GM18870 (cell line): Measurements from ENCODE around the gene BMS1.
"Not testable (repeated sequence)": the region's sequence is repeated elsewhere in the genome, so short reads cannot be mapped to it uniquely, and the experiment has no call there.

ENCODE experiments used
- ATAC-seq: cut with Tn5 transposase; IDR thresholded peaks from one replicate; pipeline ENCODE4 v1.9.1; 2021; ENCODE audit warnings: moderate library complexity; ENCODE audit not compliant: unreplicated experiment

Gene BMS1

GRCh38 chr10:42782446-42783180 lies at the start of gene BMS1:
Gene BMS1, plus strand, starts transcription at chr10:42782795. Its CDS starts 1,600 bp downstream, at chr10:42784395.
- ATAC-seq: peak; percentile 96

GRCh38 chr10:42734536-42734935 lies 48.1 kb upstream of the BMS1 start:
- ATAC-seq: no peak

GRCh38 chr10:42738679-42739078 lies 43.9 kb upstream of the BMS1 start:
- ATAC-seq: no peak

GRCh38 chr10:42741536-42741935 lies 41.1 kb upstream of the BMS1 start:
- ATAC-seq: not testable (repeated sequence)

- ATAC-seq: no peak
These were observed 38.9 kb upstream of the BMS1 start for GRCh38 chr10:42743697-42744096.

- ATAC-seq: no peak
These were observed 38.4 kb upstream of the BMS1 start for GRCh38 chr10:42744134-42744701.

- ATAC-seq: no peak
These were observed 29.5 kb upstream of the BMS1 start for GRCh38 chr10:42753126-42753506.

- no peak for ATAC-seq
These were observed 29.0 kb upstream of the BMS1 start for GRCh38 chr10:42753507-42754154.

GRCh38 chr10:42754155-42755027 lies 28.2 kb upstream of the BMS1 start:
- no peak for ATAC-seq

- no peak for ATAC-seq
These were observed 27.6 kb upstream of the BMS1 start for GRCh38 chr10:42755028-42755451.

GRCh38 chr10:42755556-42756093 lies 27.0 kb upstream of the BMS1 start:
- no peak for ATAC-seq

- ATAC-seq: no peak
These were observed 14.7 kb upstream of the BMS1 start for GRCh38 chr10:42767906-42768305.

GRCh38 chr10:42768581-42769152 lies 13.9 kb upstream of the BMS1 start:
- no peak for ATAC-seq

GRCh38 chr10:42769173-42769572 lies 13.4 kb upstream of the BMS1 start:
- ATAC-seq: no peak

GRCh38 chr10:42769673-42770072 lies 12.9 kb upstream of the BMS1 start:
- ATAC-seq: no peak

GRCh38 chr10:42776681-42777080 lies 5.9 kb upstream of the BMS1 start:
- ATAC-seq: no peak

GRCh38 chr10:42780456-42780855 lies 2.1 kb upstream of the BMS1 start:
- no peak for ATAC-seq

GRCh38 chr10:42781893-42782445 lies 626 bp upstream of the BMS1 start:
- ATAC-seq: peak; percentile 4

- ATAC-seq: peak; percentile 17
These were observed 570 bp downstream of the BMS1 start for GRCh38 chr10:42783181-42783549.

- ATAC-seq: no peak
These were observed 3.2 kb downstream of the BMS1 start for GRCh38 chr10:42785759-42786158.
